CD8-positive, alpha-beta memory T cell (primary cell): Measurements from ENCODE around the gene USP40. TPM values are rescaled to one million over a fixed set of nuclear protein-coding genes. Genes with fewer than 3 reads are reported as not detected.

Experiments used
- CTCF ChIA-PET: fragments of 350-600 bp; sonication (Branson Sonifier 250); formaldehyde crosslinking; loops from one replicate; lab custom pipeline; 2021; ENCODE audit warnings: antibody characterized with exemption; lab: Charles Lee
- POLR2A ChIA-PET: fragments of 350-600 bp; sonication (Branson Sonifier 250); formaldehyde crosslinking; loops from one replicate; lab custom pipeline; 2021; ENCODE audit warnings: antibody characterized with exemption; lab: Charles Lee
- DNase-seq, 5 donors: peaks; one replicate each; pipeline versions ENCODE4 v3.0.0 to v3.0.0-alpha.2; 2020 to 2022; ENCODE audit warnings: mixed read lengths in 1 of 5
- H3K27ac ChIP-seq: one replicate; pipeline ENCODE4 v1.7.0; 2013; ENCODE audit warnings: low read depth, mild to moderate bottlenecking, low read length, moderate library complexity
- H3K27me3 ChIP-seq: 2 replicates; pipeline ENCODE4 v1.7.0; 2013; ENCODE audit warnings: low read length, mild to moderate bottlenecking; ENCODE audit not compliant: insufficient read depth, poor library complexity, severe bottlenecking
- H3K36me3 ChIP-seq: 2 replicates; pipeline ENCODE4 v1.7.0; 2013; ENCODE audit warnings: mild to moderate bottlenecking, low read length, moderate library complexity; ENCODE audit not compliant: insufficient read depth
- H3K4me1 ChIP-seq: 2 replicates; pipeline ENCODE4 v1.7.0; 2013; ENCODE audit warnings: mild to moderate bottlenecking, low read length, moderate library complexity; ENCODE audit not compliant: insufficient read depth
- H3K4me3 ChIP-seq: 2 replicates; pipeline ENCODE4 v1.7.0; 2013; ENCODE audit warnings: mild to moderate bottlenecking, low read length
- H3K9me3 ChIP-seq: 2 replicates; pipeline ENCODE4 v1.7.0; 2013; ENCODE audit warnings: mild to moderate bottlenecking, low read length
- H3K27ac Mint-ChIP-seq, 8 donors: one replicate each; pipeline ENCODE4 v1.8.0; 2020 to 2021; ENCODE audit warnings: mixed read lengths in 8 of 8, mild to moderate bottlenecking in 6 of 8, inconsistent platforms in 3 of 8, moderate library complexity in 3 of 8
- H3K27me3 Mint-ChIP-seq, 2 donors: one replicate each; pipeline ENCODE4 v1.8.0; 2020 to 2021; ENCODE audit warnings: mixed read lengths in 2 of 2, mild to moderate bottlenecking in 1 of 2, moderate library complexity in 1 of 2
- H3K36me3 Mint-ChIP-seq, 3 donors: one replicate each; pipeline ENCODE4 v1.8.0; 2020 to 2021; ENCODE audit warnings: mixed read lengths in 3 of 3, inconsistent platforms in 1 of 3, mild to moderate bottlenecking in 1 of 3
- H3K4me1 Mint-ChIP-seq, 3 donors: one replicate each; pipeline ENCODE4 v1.8.0; 2020 to 2021; ENCODE audit warnings: mixed read lengths in 3 of 3, inconsistent platforms in 1 of 3, mild to moderate bottlenecking in 1 of 3
- H3K4me3 Mint-ChIP-seq, 7 donors: one replicate each; pipeline ENCODE4 v1.8.0; 2020 to 2021; ENCODE audit warnings: mixed read lengths in 7 of 7, mild to moderate bottlenecking in 6 of 7, moderate library complexity in 4 of 7, inconsistent platforms in 2 of 7
- H3K9me3 Mint-ChIP-seq, 5 donors: one replicate each; pipeline ENCODE4 v1.8.0; 2020 to 2022; ENCODE audit warnings: mixed read lengths in 5 of 5, mild to moderate bottlenecking in 3 of 5, moderate library complexity in 2 of 5, inconsistent platforms in 1 of 5
- polyA plus RNA-seq: library from polyadenylated mRNA; unstranded; fragments of 300-500 nt; fragmentation: Illumina TruSeq; gene quantifications from one replicate; pipeline ENCODE4 v1.2.3, GENCODE V29; 2021
- total RNA-seq, 2 experiments: library from RNA; stranded (reverse); gene quantifications; one replicate each; pipeline ENCODE4 v1.2.3, GENCODE V29; 2021

USP40 gene
- total and polyA plus RNA-seq, 3 experiments from 2014 or later: 5.4 to 14.8 (median 13.3) TPM

GRCh38 chr2:233571462-233571861, 4.9 kb upstream of the USP40 start:
- peaks cover 0 to 2% (median 0%) of the 10 kb centered on the region in 3 donors for H3K4me1 Mint-ChIP-seq
- no peaks in the 10 kb centered on the region for H3K27me3 ChIP-seq
- H3K36me3 Mint-ChIP-seq: peaks cover 0 to 1% (median 0%) of the 10 kb centered on the region in 3 donors
- no peak for DNase-seq
- H3K4me1 ChIP-seq: no peaks in the 10 kb centered on the region
- H3K36me3 ChIP-seq: no peaks in the 10 kb centered on the region
- no peaks in the 10 kb centered on the region for H3K9me3 ChIP-seq
- no peak overlapping the region for H3K27ac Mint-ChIP-seq
- peaks cover 4 to 16% of the 10 kb centered on the region in 2 donors for H3K27me3 Mint-ChIP-seq
- CTCF ChIA-PET: no interaction called here
- POLR2A ChIA-PET: no interaction called here
- no peaks in the 10 kb centered on the region for H3K9me3 Mint-ChIP-seq
- H3K4me3 ChIP-seq: no peak overlapping the region
- H3K4me3 Mint-ChIP-seq: no peak overlapping the region
- H3K27ac ChIP-seq: no peak overlapping the region

GRCh38 chr2:233571001-233571400, 4.4 kb upstream of the USP40 start:
- H3K27ac ChIP-seq: no peak overlapping the region
- no peaks in the 10 kb centered on the region for H3K9me3 ChIP-seq
- ChIA-PET CTCF (no interaction called here), POLR2A (no interaction called here)
- H3K27me3 ChIP-seq: no peaks in the 10 kb centered on the region
- Mint-ChIP-seq H3K4me3 (no peak overlapping the region), H3K36me3 (peaks cover 0 to 5% (median 0%) of the 10 kb centered on the region in 3 donors), H3K4me1 (peaks cover 1 to 2% (median 2%) of the 10 kb centered on the region in 3 donors), H3K27ac (peak overlapping the region in 1 of 8 donors; percentile 21), H3K9me3 (no peaks in the 10 kb centered on the region), H3K27me3 (peaks cover 4 to 16% of the 10 kb centered on the region in 2 donors)
- no peaks in the 10 kb centered on the region for H3K4me1 ChIP-seq
- no peaks in the 10 kb centered on the region for H3K36me3 ChIP-seq
- no peak for DNase-seq
- no peak overlapping the region for H3K4me3 ChIP-seq

- H3K27ac ChIP-seq: peak overlapping the region; percentile 85
- peak in 1 of 5 donors; percentile 28 for DNase-seq
- no peaks in the 10 kb centered on the region for H3K9me3 ChIP-seq
- no peaks in the 10 kb centered on the region for H3K27me3 ChIP-seq
- H3K36me3 ChIP-seq: no peaks in the 10 kb centered on the region
- Mint-ChIP-seq H3K27ac (peak overlapping the region; percentile 77 to 98 (median 94)), H3K4me1 (peaks cover 8 to 11% (median 10%) of the 10 kb centered on the region in 3 donors), H3K4me3 (peak overlapping the region; percentile 93 to 98 (median 95)), H3K9me3 (no peaks in the 10 kb centered on the region), H3K27me3 (peaks cover 0 to 5% of the 10 kb centered on the region in 2 donors), H3K36me3 (peaks cover 1 to 8% (median 3%) of the 10 kb centered on the region in 3 donors)
- POLR2A ChIA-PET: no interaction called here
- CTCF ChIA-PET: no interaction called here
- H3K4me3 ChIP-seq: peak overlapping the region; percentile 91
- peaks cover 9% of the 10 kb centered on the region for H3K4me1 ChIP-seq
These were observed 869 bp downstream of the USP40 start for GRCh38 chr2:233565685-233566140.

- H3K36me3 ChIP-seq: no peaks in the 10 kb centered on the region
- no peaks in the 10 kb centered on the region for H3K27me3 ChIP-seq
- H3K4me3 ChIP-seq: no peak overlapping the region
- no peaks in the 10 kb centered on the region for H3K27me3 Mint-ChIP-seq
- H3K4me1 ChIP-seq: peaks cover 9% of the 10 kb centered on the region
- no peaks in the 10 kb centered on the region for H3K9me3 Mint-ChIP-seq
- H3K9me3 ChIP-seq: no peaks in the 10 kb centered on the region
- peaks cover 3 to 12% (median 6%) of the 10 kb centered on the region in 3 donors for H3K36me3 Mint-ChIP-seq
- H3K4me1 Mint-ChIP-seq: peaks cover 8 to 11% (median 10%) of the 10 kb centered on the region in 3 donors
- ChIA-PET POLR2A (no interaction called here), CTCF (no interaction called here)
- peak overlapping the region in 3 of 7 donors; percentile 10 to 52 (median 48) for H3K4me3 Mint-ChIP-seq
- H3K27ac Mint-ChIP-seq: no peak overlapping the region
- H3K27ac ChIP-seq: no peak overlapping the region
- no peak for DNase-seq
These were observed 2.7 kb downstream of the USP40 start for GRCh38 chr2:233563663-233564430.

- H3K36me3 ChIP-seq: no peaks in the 10 kb centered on the region
- no peaks in the 10 kb centered on the region for H3K27me3 Mint-ChIP-seq
- ChIA-PET POLR2A (no interaction called here), CTCF (no interaction called here)
- H3K4me3 Mint-ChIP-seq: no peak overlapping the region
- H3K4me1 ChIP-seq: no peaks in the 10 kb centered on the region
- H3K9me3 ChIP-seq: no peaks in the 10 kb centered on the region
- no peak overlapping the region for H3K4me3 ChIP-seq
- DNase-seq: no peak
- no peaks in the 10 kb centered on the region for H3K9me3 Mint-ChIP-seq
- H3K27ac ChIP-seq: no peak overlapping the region
- no peak overlapping the region for H3K27ac Mint-ChIP-seq
- peaks cover 3 to 6% (median 6%) of the 10 kb centered on the region in 3 donors for H3K4me1 Mint-ChIP-seq
- peaks cover 6 to 38% (median 16%) of the 10 kb centered on the region in 3 donors for H3K36me3 Mint-ChIP-seq
- no peaks in the 10 kb centered on the region for H3K27me3 ChIP-seq
These were observed 9.5 kb downstream of the USP40 start for GRCh38 chr2:233556881-233557736.

GRCh38 chr2:233553366-233553765, 13.2 kb downstream of the USP40 start:
- H3K27me3 ChIP-seq: no peaks in the 10 kb centered on the region
- no peaks in the 10 kb centered on the region for H3K36me3 ChIP-seq
- DNase-seq: no peak
- ChIA-PET CTCF (no interaction called here), POLR2A (no interaction called here)
- Mint-ChIP-seq H3K4me1 (peaks cover 3 to 6% (median 6%) of the 10 kb centered on the region in 3 donors), H3K4me3 (no peak overlapping the region), H3K36me3 (peaks cover 6 to 41% (median 13%) of the 10 kb centered on the region in 3 donors), H3K27me3 (no peaks in the 10 kb centered on the region), H3K27ac (no peak overlapping the region), H3K9me3 (no peaks in the 10 kb centered on the region)
- no peak overlapping the region for H3K4me3 ChIP-seq
- H3K9me3 ChIP-seq: no peaks in the 10 kb centered on the region
- H3K4me1 ChIP-seq: no peaks in the 10 kb centered on the region
- H3K27ac ChIP-seq: no peak overlapping the region

- H3K27me3 ChIP-seq: no peaks in the 10 kb centered on the region
- ChIA-PET CTCF (no interaction called here), POLR2A (no interaction called here)
These were observed 15.1 kb downstream of the USP40 start for GRCh38 chr2:233551491-233551890.

GRCh38 chr2:233546774-233547173, 19.8 kb downstream of the USP40 start:
- Histone ChIP-seq H3K4me1 (no peaks in the 10 kb centered on the region), H3K9me3 (no peaks in the 10 kb centered on the region), H3K36me3 (no peaks in the 10 kb centered on the region), H3K27ac (no peak overlapping the region), H3K27me3 (no peaks in the 10 kb centered on the region), H3K4me3 (no peak overlapping the region)
- CTCF ChIA-PET: no interaction called here
- POLR2A ChIA-PET: no interaction called here
- Mint-ChIP-seq H3K4me3 (no peak overlapping the region), H3K27ac (no peak overlapping the region), H3K27me3 (no peaks in the 10 kb centered on the region), H3K4me1 (no peaks in the 10 kb centered on the region), H3K9me3 (no peaks in the 10 kb centered on the region), H3K36me3 (peaks cover 14 to 34% (median 27%) of the 10 kb centered on the region in 3 donors)
- no peak for DNase-seq

More at GRCh38 chr2:233551491-233551890, 15.1 kb downstream of the USP40 start:
- Histone ChIP-seq H3K36me3 (no peaks in the 10 kb centered on the region), H3K9me3 (no peaks in the 10 kb centered on the region), H3K27ac (no peak overlapping the region), H3K4me1 (no peaks in the 10 kb centered on the region), H3K4me3 (no peak overlapping the region)
- no peaks in the 10 kb centered on the region for H3K9me3 Mint-ChIP-seq
- H3K27me3 Mint-ChIP-seq: no peaks in the 10 kb centered on the region
- no peak overlapping the region for H3K27ac Mint-ChIP-seq
- peaks cover 11 to 44% (median 17%) of the 10 kb centered on the region in 3 donors for H3K36me3 Mint-ChIP-seq
- H3K4me3 Mint-ChIP-seq: no peak overlapping the region
- no peak for DNase-seq
- H3K4me1 Mint-ChIP-seq: no peaks in the 10 kb centered on the region
